ENCODE data around the gene ABI1.
A peak's percentile ranks its signal among the peaks of the same experiment; 100 is the strongest.
"Not testable (repeated sequence)": the region's sequence is repeated elsewhere in the genome, so short reads cannot be mapped to it uniquely, and the experiment has no call there.

The ABI1 gene

GRCh38 chr10:26805567-26806245, 55.1 kb downstream of the ABI1 start:
- no peak for DNase-seq (ENCODE audit: low read depth in 2 of 2)

GRCh38 chr10:26804418-26805393, 56.1 kb downstream of the ABI1 start:
- no peak for DNase-seq (ENCODE audit: low read depth in 2 of 2)

- no peak for DNase-seq (ENCODE audit: low read depth in 2 of 2)
Measured at GRCh38 chr10:26803849-26804248, 56.9 kb downstream of the ABI1 start.

- DNase-seq (ENCODE audit: low read depth in 2 of 2), result no peak
Measured at GRCh38 chr10:26802527-26802926, 58.2 kb downstream of the ABI1 start.

- no peak for DNase-seq (ENCODE audit: low read depth in 2 of 2)
Measured at GRCh38 chr10:26801831-26802230, 58.9 kb downstream of the ABI1 start.

- no peak for DNase-seq (ENCODE audit: low read depth in 2 of 2)
Measured at GRCh38 chr10:26801274-26801673, 59.5 kb downstream of the ABI1 start.

- DNase-seq (ENCODE audit: low read depth in 2 of 2), result no peak
Measured at GRCh38 chr10:26800468-26800867, 60.3 kb downstream of the ABI1 start.

- DNase-seq (ENCODE audit: low read depth in 2 of 2), result no peak
Measured at GRCh38 chr10:26799342-26799741, 61.4 kb downstream of the ABI1 start.

GRCh38 chr10:26798298-26798697, 62.5 kb downstream of the ABI1 start:
- DNase-seq (ENCODE audit: low read depth in 2 of 2), result no peak

- no peak for DNase-seq (ENCODE audit: low read depth in 2 of 2)
Measured at GRCh38 chr10:26797340-26797739, 63.4 kb downstream of the ABI1 start.

- DNase-seq (ENCODE audit: low read depth in 2 of 2), result no peak
Measured at GRCh38 chr10:26792758-26793495, 67.8 kb downstream of the ABI1 start.

- no peak for DNase-seq (ENCODE audit: low read depth in 2 of 2)
Measured at GRCh38 chr10:26790221-26790995, 70.3 kb downstream of the ABI1 start.

- not testable (repeated sequence) for DNase-seq (ENCODE audit: low read depth in 2 of 2)
Measured at GRCh38 chr10:26789779-26790178, 71.0 kb downstream of the ABI1 start.

- no peak for DNase-seq (ENCODE audit: low read depth in 2 of 2)
Measured at GRCh38 chr10:26787362-26787761, 73.4 kb downstream of the ABI1 start.

GRCh38 chr10:26781797-26782196, 79.0 kb downstream of the ABI1 start:
- peak in 1 of 2 donors; percentile 19 for DNase-seq (ENCODE audit: low read depth in 2 of 2)

- DNase-seq (ENCODE audit: low read depth in 2 of 2), result peak in 1 of 2 donors; percentile 13
Measured at GRCh38 chr10:26780793-26781601, 79.8 kb downstream of the ABI1 start.

- DNase-seq (ENCODE audit: low read depth in 2 of 2), result no peak
Measured at GRCh38 chr10:26780106-26780792, 80.5 kb downstream of the ABI1 start.

GRCh38 chr10:26779176-26779860, 81.4 kb downstream of the ABI1 start:
- DNase-seq (ENCODE audit: low read depth in 2 of 2), result no peak

- DNase-seq (ENCODE audit: low read depth in 2 of 2), result no peak
Measured at GRCh38 chr10:26777686-26778085, 83.1 kb downstream of the ABI1 start.
